ENCODE results near the gene RUVBL2.

Gene RUVBL2

DNA sequence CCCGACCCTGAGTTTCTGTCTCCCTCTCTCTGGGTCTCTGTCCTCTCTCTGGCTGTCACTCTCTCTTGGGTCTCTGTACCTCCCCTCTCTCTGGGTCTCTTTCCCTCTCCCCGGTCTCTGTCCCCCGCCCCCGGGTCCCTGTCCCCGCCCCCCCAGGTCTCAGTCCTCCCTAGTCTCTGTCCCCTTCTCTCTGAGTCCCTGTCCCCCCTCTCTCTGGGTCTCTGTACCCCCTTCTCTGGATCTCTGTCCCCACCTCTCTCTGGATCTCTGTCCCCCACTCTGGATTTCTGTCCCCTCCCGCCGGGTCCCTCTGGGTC lies 30.9 kb upstream of the RUVBL2 start:
- no peak overlapping the region for H3K4me3 ChIP-seq (ENCODE audit: low read length)
- no peak for DNase-seq (ENCODE audit: low read depth, low spot score)

- no peak for DNase-seq (ENCODE audit: low read depth, low spot score)
- no peak overlapping the region for H3K4me3 ChIP-seq (ENCODE audit: low read length)
Measured at GRCh38 chr19:48963371-48964204, 30.1 kb upstream of the RUVBL2 start.

DNA sequence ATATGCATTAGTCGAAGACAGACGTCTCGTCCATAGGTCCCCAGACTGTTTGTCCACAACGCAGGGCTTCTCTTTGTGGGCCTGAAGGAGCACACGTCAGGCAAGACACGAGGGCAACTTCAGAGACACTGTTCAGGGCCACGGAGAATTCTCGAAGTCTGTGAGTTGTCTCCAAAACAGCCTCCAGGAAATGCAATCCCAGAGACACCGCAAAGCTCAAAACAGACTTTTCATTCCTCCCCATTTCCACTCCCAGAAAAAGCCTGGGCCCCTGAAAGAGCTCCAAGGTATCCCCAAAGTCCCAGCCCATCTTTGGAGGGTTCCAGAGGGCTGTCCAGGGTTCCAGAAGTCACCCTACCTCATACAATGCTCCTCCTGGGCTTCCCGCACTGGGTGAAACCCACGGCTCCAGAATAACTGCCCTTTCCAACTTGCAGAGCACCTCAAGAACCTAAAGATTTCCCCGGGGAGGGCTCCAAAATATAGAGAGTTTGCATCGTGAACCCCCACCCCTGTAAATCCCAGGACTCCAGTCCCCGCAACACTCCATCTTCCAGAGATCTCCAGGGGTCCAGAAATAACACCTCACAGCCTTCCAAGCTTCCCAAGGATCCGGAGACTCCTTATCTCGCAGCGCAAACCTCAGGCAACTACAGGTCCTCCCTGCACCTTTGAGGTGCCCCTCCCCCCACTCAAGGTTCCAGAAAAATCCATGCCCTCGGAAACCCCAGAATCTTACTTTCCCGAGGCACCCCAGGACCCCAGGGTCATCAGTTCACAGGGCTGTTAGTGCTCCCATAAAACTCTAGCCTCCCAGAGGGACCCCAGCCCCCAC lies 29.3 kb upstream of the RUVBL2 start:
- DNase-seq (ENCODE audit: low read depth, low spot score): no peak
- peak overlapping the region; percentile 78 for H3K4me3 ChIP-seq (ENCODE audit: low read length)

DNA sequence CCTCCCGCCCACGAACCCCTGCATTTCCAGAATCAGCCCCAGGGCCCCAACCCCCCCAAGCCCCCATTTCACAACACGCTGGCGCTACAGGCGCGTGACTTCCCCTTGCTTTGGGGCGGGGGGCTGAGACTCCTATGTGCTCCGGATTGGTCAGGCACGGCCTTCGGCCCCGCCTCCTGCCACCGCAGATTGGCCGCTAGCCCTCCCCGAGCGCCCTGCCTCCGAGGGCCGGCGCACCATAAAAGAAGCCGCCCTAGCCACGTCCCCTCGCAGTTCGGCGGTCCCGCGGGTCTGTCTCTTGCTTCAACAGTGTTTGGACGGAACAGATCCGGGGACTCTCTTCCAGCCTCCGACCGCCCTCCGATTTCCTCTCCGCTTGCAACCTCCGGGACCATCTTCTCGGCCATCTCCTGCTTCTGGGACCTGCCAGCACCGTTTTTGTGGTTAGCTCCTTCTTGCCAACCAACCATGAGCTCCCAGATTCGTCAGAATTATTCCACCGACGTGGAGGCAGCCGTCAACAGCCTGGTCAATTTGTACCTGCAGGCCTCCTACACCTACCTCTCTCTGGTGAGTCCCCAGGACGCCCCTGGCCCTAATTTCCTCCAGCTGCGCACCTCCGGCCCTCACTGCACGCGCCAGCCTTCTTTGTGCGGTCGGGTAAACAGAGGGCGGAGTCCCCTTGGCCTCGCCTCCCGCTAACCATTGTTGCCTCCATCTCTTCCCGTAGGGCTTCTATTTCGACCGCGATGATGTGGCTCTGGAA lies 28.5 kb upstream of the RUVBL2 start, which contains the start of gene FTL:
Gene FTL (plus strand): TSS at position 270 of the 766 bp plus-strand sequence. CDS start 199 bp downstream, at position 469.
- DNase-seq (ENCODE audit: low read depth, low spot score): peak; percentile 88
- H3K4me3 ChIP-seq (ENCODE audit: low read length): peak within 1 kb of the TSS; percentile 78

- H3K4me3 ChIP-seq (ENCODE audit: low read length): peak overlapping the region; percentile 78
- DNase-seq (ENCODE audit: low read depth, low spot score): peak; percentile 91
Measured at GRCh38 chr19:48965806-48966540, 27.7 kb upstream of the RUVBL2 start.

DNA sequence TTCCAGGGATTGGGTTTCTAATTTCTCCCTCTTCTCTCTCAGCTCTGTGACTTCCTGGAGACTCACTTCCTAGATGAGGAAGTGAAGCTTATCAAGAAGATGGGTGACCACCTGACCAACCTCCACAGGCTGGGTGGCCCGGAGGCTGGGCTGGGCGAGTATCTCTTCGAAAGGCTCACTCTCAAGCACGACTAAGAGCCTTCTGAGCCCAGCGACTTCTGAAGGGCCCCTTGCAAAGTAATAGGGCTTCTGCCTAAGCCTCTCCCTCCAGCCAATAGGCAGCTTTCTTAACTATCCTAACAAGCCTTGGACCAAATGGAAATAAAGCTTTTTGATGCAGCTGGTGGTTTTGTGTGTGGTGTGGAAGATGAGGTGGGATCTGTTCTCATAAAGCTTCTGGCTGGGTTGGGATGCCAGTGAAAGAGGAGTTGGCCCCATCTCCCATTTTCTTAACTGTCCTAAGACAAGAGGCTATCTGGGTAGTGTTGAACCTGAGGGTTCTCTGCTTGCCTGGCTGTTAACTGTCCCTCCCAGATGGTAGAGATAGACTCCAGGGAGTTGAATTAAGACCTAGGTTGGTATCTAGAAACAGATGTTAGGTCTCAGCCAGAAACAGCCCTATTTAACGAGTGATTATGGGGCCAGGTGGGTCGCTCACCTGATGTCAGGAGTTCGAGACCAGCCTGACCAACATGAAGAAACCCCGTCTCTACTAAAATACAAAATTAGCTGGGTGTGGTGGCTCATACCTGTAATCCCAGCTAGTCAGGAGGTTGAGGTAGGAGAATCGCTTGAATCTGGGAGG lies 26.9 kb upstream of the RUVBL2 start:
- peak overlapping the region; percentile 78 for H3K4me3 ChIP-seq (ENCODE audit: low read length)
- no peak for DNase-seq (ENCODE audit: low read depth, low spot score)

DNA sequence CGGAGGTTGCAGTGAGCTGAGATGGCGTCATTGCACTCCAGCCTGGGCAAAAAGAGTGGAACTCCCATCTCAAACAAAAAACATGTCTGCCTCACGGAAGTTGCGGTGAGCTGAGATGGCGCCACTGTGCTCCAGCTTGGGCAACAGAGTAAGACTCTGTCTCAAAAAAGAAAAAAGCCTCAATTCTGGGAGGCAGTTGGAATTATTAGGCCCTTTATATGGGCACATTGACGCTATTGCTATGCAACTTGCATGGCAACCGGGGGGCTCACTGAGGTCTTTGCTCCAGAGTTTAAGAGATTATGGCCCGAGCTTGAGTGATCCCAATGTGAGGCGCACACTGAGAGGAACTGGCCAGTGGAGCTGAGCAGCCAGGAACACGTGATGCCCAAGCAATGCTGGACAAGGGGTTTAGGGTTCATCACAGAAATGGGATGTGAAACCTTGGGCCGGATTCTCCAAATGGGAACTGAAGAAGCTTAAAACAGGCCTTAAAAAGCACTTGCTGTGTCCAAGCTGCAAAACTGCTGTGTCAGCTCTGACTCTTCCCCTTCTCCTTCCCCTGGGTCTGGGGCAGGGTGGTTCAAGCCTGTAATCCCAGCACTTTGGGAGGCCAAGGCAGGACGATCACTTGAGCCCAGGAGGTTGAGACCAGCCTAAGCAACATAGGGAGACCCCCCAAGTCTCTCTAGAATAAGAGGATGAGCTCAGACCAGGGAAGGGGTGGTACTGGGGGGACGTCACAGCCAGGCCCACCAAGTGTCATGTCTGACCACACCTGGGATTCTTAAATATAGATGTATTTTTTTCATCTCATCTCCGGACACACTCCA lies 26.1 kb upstream of the RUVBL2 start:
- H3K4me3 ChIP-seq (ENCODE audit: low read length): no peak overlapping the region
- DNase-seq (ENCODE audit: low read depth, low spot score): no peak

DNA sequence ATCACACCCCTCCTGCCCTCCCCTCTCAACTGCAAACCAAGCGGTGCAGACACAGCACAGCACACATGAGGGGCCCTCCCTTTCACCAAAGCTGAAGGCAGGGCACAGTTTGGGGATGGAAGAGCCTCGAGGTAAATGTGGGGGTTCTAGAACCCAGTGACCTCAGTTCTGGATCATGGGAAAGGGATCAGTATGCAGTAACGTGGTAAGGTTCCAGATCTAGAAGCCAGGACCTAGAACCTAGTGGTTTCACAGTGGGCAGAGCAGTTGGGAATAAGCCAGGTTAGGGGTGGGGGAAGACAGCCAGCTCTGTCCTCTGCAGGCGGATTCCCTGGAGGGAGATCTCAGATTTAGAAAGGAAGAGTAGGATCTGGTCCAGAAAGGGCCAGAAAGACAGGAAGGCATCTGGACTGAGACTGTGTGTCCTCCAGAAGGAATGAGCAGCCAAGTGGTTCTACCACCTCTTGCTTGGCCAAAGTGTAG lies 25.5 kb upstream of the RUVBL2 start:
- H3K4me3 ChIP-seq (ENCODE audit: low read length): no peak overlapping the region
- DNase-seq (ENCODE audit: low read depth, low spot score): no peak

DNA sequence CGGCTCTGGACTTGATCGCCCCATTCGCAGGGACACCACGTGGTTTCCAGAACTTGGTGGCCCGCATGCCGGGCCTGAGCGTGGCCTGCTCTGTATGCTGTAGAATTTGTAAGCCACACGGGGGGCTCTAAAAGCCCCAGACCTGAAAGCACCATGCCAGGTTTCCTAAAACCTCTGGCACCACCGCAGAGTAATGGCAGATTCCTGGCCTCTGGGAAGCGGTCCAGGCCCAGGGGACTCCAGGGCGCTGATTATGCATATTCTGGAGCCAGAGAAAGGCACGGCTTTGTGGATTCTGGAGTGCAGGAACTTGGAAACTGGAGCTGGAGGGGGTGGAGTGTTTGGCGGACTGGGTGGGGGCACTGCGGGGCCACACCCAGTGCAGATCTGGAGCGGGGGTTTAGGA lies 24.9 kb upstream of the RUVBL2 start:
- H3K4me3 ChIP-seq (ENCODE audit: low read length): no peak overlapping the region
- no peak for DNase-seq (ENCODE audit: low read depth, low spot score)

DNA sequence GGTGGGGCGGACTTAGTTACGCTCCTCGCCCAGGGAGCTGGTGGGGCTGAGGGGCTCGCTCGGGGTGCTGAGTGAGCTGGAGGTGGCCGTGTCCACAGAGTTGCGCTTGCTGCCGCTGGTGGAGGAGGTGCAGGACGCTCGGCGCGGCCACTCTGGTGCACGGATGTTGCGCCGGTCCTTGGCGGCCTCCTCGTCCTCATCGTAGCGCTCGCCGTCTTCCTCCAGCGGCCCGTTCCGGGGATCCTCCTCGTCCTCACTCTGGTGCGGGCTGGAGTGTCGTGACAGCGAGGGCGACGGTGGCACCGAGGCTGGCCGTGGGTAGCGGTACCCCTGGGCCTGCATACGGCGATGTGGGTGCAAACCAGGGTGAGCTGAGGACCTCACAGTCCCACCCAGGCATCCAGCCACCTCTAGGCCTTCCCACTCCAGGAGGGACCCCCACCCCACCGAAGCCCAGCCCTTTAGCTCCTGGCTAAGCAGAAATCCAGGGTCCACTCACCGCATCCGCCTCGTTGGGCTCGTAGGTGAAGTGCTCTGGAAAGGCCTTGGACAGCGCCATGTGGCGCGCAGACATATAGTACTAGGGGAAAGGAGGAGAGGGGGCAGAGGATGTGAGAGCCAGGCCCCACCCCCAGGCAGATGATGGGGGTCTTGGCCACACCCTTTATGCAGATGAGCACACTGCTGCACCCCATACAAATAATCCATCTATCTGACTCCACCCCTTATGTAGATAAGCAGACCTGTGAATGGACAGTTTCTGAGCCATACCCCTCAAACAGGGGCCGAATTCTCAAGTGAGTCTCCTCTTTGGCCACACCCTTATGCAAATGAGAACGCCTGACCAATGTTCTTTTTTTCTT lies 24.2 kb upstream of the RUVBL2 start:
- peak; percentile 85 for DNase-seq (ENCODE audit: low read depth, low spot score)
- H3K4me3 ChIP-seq (ENCODE audit: low read length): no peak overlapping the region

DNA sequence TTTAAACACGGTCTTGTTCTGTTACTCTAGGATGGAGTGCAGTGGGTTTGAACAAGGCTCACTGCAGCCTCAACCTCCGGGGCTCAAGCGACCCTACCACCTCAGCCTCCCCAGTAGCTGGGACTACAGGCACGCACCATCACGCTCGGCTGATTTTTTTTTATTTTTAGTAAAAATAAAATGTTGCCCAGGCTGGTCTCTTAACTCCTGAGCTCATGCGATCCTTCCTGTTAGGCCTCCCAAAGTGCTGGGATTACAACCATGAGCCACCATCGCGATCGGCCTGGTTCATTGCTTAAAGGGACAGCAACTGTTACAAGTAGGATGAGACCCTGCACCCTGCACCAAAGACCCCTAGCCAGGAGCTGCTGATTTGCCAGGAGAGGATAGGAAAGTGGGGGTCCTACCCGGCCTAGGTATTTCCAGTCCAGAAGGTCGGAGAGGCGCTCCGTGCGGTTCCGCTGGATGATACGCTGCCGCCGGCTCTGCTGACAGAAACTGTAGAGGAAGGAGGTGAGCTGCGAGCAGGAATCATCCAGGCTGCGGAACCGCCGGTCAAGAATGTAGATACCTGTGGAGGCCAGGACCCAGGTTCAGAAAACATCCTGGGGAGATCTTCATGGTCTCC lies 23.4 kb upstream of the RUVBL2 start:
- no peak overlapping the region for H3K4me3 ChIP-seq (ENCODE audit: low read length)
- no peak for DNase-seq (ENCODE audit: low read depth, low spot score)

- peak; percentile 70 for DNase-seq (ENCODE audit: low read depth, low spot score)
- H3K4me3 ChIP-seq (ENCODE audit: low read length): no peak overlapping the region
Measured at GRCh38 chr19:48970923-48971395, 22.7 kb upstream of the RUVBL2 start.

- peak; percentile 45 for DNase-seq (ENCODE audit: low read depth, low spot score)
- no peak overlapping the region for H3K4me3 ChIP-seq (ENCODE audit: low read length)
Measured at GRCh38 chr19:48975947-48976847, 17.5 kb upstream of the RUVBL2 start.

GRCh38 chr19:48977061-48977460 lies 16.6 kb upstream of the RUVBL2 start:
- no peak for DNase-seq (ENCODE audit: low read depth, low spot score)
- H3K4me3 ChIP-seq (ENCODE audit: low read length): no peak overlapping the region

DNA sequence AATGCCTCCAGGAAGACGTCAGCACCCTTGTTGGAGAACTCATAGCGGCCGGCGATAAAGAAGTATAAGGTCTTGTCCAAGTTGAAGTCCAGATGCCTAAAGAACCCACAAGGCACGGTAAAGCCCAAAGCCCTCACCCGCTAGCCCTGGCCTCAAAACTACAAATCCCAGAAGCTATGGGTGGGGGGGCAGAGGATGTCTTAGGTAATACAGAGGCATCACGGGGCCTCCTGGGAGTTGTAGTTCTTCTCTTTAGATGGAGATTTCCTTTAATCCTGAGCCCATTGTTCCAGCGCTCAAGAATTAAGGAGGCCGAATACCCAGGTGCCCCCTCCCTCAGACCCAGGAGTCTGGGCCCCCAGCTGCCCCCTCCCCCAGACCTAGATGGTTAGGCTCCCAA lies 11.4 kb upstream of the RUVBL2 start:
- H3K4me3 ChIP-seq (ENCODE audit: low read length): no peak overlapping the region
- DNase-seq (ENCODE audit: low read depth, low spot score): no peak
